K562 (cell line): ENCODE results near the gene CD38. TPM values are rescaled to one million over a fixed set of nuclear protein-coding genes. Genes with fewer than 3 reads are reported as not detected.
"Not testable (repeated sequence)": the region's sequence is repeated elsewhere in the genome, so short reads cannot be mapped to it uniquely, and the experiment has no call there.

ENCODE experiments used
- ATAC-seq: fragments of 200-7000 bp; cut with Tn5 transposase; 3 replicates; pipeline ENCODE4 v1.9.1; 2020; ENCODE audit warnings: moderate library complexity
- BruUV-seq: library from RNA; stranded (reverse); fragments of 400-500 nt; replicated peaks from 2 replicates; lab custom pipeline; 2021; lab: Mats Ljungman, UMichigan
- CTCF ChIA-PET: fragments of 300-600 bp; formaldehyde crosslinking; extraction: SDS; loops from one replicate; lab custom pipeline; 2021; ENCODE audit warnings: low intra/inter-chr PET ratio; lab: Yijun Ruan, JAX
- POLR2A ChIA-PET: fragments of 300-600, 350-650 bp; sonication (Branson Sonifier 250); formaldehyde crosslinking; extraction: SDS; loops from one replicate; lab custom pipeline; 2021; ENCODE audit warnings: antibody characterized with exemption, inconsistent platforms; lab: Yijun Ruan, JAX
- DNase-seq, 4 experiments: peaks; one replicate each; pipeline versions ENCODE4 v3.0.0 to v3.0.0-alpha.2; 2011 to 2018; ENCODE audit warnings: low spot score in 3 of 4, mixed read lengths in 3 of 4; ENCODE audit errors: extremely low read depth in 1 of 4
- FAIRE-seq: peaks from 2 replicates; lab custom pipeline; 2011; peaks lifted over from hg19 to GRCh38; lab: Jason Lieb, UNC
- H2AFZ ChIP-seq: 2 replicates; pipeline ENCODE4 v1.6.0; 2011; ENCODE audit warnings: low read depth, low read length, control low read depth, inconsistent platforms
- H3K27ac ChIP-seq: fragments of 200-600 bp; 3 replicates; pipeline ENCODE4 v1.8.0; 2011; ENCODE audit warnings: low read depth, mild to moderate bottlenecking, control low read depth, inconsistent platforms, low read length, moderate library complexity, mixed read lengths; ENCODE audit errors: extremely low read depth
- H3K27me3 ChIP-seq, 2 experiments: fragments of 300-600 bp in 1 of 2; 2 replicates in 1 of 2; 3 replicates in 1 of 2; pipeline versions ENCODE4 v1.6.0 to v1.8.0; 2011; ENCODE audit warnings: inconsistent platforms in 2 of 2, low read length in 2 of 2, mild to moderate bottlenecking in 1 of 2, mixed read lengths in 1 of 2, moderate library complexity in 1 of 2; ENCODE audit not compliant: control insufficient read depth in 2 of 2, insufficient read depth in 2 of 2
- H3K36me3 ChIP-seq: fragments of 300-600 bp; 3 replicates; pipeline ENCODE4 v1.8.0; 2011; ENCODE audit warnings: mild to moderate bottlenecking, low read length, inconsistent platforms; ENCODE audit not compliant: control insufficient read depth, insufficient read depth
- H3K4me1 ChIP-seq, 2 experiments: fragments of 200-600 bp in 1 of 2; replicated peaks in 1 of 2; 2 replicates in 1 of 2; 3 replicates in 1 of 2; pipeline versions ENCODE4 v1.5.1 to v1.8.0; 2011; ENCODE audit warnings: inconsistent platforms in 2 of 2, low read length in 2 of 2, mild to moderate bottlenecking in 1 of 2, mixed read lengths in 1 of 2, moderate library complexity in 1 of 2; ENCODE audit not compliant: control insufficient read depth in 2 of 2, insufficient read depth in 2 of 2
- H3K4me2 ChIP-seq: 2 replicates; pipeline ENCODE4 v1.6.1; 2011; ENCODE audit warnings: low read length, control low read depth, inconsistent platforms, mixed read lengths; ENCODE audit not compliant: insufficient read depth
- H3K4me3 ChIP-seq: fragments of 200-600 bp; sonication (generic), shearing (Covaris generic); 2 replicates; pipeline ENCODE4 v1.5.1; 2016; ENCODE audit warnings: control low read depth, inconsistent platforms
- H3K79me2 ChIP-seq: fragments of 200-600 bp; 3 replicates; pipeline ENCODE4 v1.8.0; 2011; ENCODE audit warnings: low read length, inconsistent platforms; ENCODE audit not compliant: control insufficient read depth, insufficient read depth
- H3K9ac ChIP-seq, 2 experiments: 2 replicates each; pipeline versions ENCODE4 v1.6.0 to v1.6.1; 2011; ENCODE audit warnings: low read depth in 2 of 2, low read length in 2 of 2, control low read depth in 1 of 2, inconsistent platforms in 1 of 2, mild to moderate bottlenecking in 1 of 2, mixed read lengths in 1 of 2; ENCODE audit not compliant: insufficient read depth in 1 of 2
- H3K9me1 ChIP-seq: one replicate; pipeline ENCODE4 v1.6.0; 2011; ENCODE audit warnings: inconsistent platforms, mild to moderate bottlenecking, low read length, moderate library complexity; ENCODE audit not compliant: control insufficient read depth, insufficient read depth
- H3K9me3 ChIP-seq: replicated peaks from 2 replicates; pipeline ENCODE4 v1.5.1; 2011; ENCODE audit warnings: low read depth, low read length, inconsistent platforms; ENCODE audit not compliant: control insufficient read depth, insufficient read depth
- H4K20me1 ChIP-seq: replicated peaks from 2 replicates; pipeline ENCODE4 v1.6.1; 2011; ENCODE audit warnings: low read length, inconsistent platforms, mixed read lengths; ENCODE audit not compliant: control insufficient read depth, insufficient read depth
- BCOR ChIP-seq: fragments of 450-650 bp; IDR thresholded peaks from 2 replicates; pipeline ENCODE4 v1.6.1; 2016
- DMBX1 ChIP-seq: fragments of 250-450 bp; sonication (Bioruptor Pico); IDR thresholded peaks from 2 replicates; pipeline ENCODE4 v1.8.0; 2022; ENCODE audit warnings: inconsistent platforms, mild to moderate bottlenecking, moderate library complexity, borderline replicate concordance
- EHMT2 ChIP-seq: fragments of 450-650 bp; IDR thresholded peaks from 2 replicates; pipeline ENCODE4 v1.6.1; 2018; ENCODE audit warnings: antibody characterized with exemption
- GATAD2A ChIP-seq: fragments of 450-650 bp; IDR thresholded peaks from 2 replicates; pipeline ENCODE4 v1.6.1; 2017
- NFRKB ChIP-seq: fragments of 450-650 bp; IDR thresholded peaks from 2 replicates; pipeline ENCODE4 v1.6.1; 2016; ENCODE audit warnings: low read depth
- NR1H2 ChIP-seq: sonication (generic); formaldehyde crosslinking; IDR thresholded peaks from 2 replicates; pipeline ENCODE4 v1.4.0; 2020; ENCODE audit warnings: mild to moderate bottlenecking, missing genetic modification reagents
- SRSF9 ChIP-seq: fragments of 200-400 bp; formaldehyde crosslinking; IDR thresholded peaks from 2 replicates; pipeline ENCODE4 v1.6.1; 2017; ENCODE audit warnings: low read depth, low read length, borderline replicate concordance
- TAF15 ChIP-seq: fragments of 200-400 bp; formaldehyde crosslinking; IDR thresholded peaks from 2 replicates; pipeline ENCODE4 v1.6.1; 2017; ENCODE audit warnings: mild to moderate bottlenecking, low read depth, low read length, moderate library complexity
- YY1 ChIP-seq, 3 experiments: IDR thresholded peaks; 2 replicates each; pipeline ENCODE4 v1.6.1; 2011; ENCODE audit warnings: low read length in 2 of 3, mild to moderate bottlenecking in 2 of 3, moderate library complexity in 2 of 3, borderline replicate concordance in 1 of 3, control low read depth in 1 of 3, low read depth in 1 of 3; ENCODE audit not compliant: insufficient read depth in 3 of 3, insufficient replicate concordance in 2 of 3, control insufficient read depth in 1 of 3, insufficient read length in 1 of 3; ENCODE audit errors: extremely low read depth in 1 of 3
- ZNF24 ChIP-seq: fragments of 450-650 bp; IDR thresholded peaks from 2 replicates; pipeline ENCODE4 v1.6.1; 2016
- WGBS: fragments of 100-300 bp; shearing (Covaris generic); methylation state at CpG from one replicate; pipeline ENCODE4 v1.1.6; 2016; ENCODE audit warnings: low coverage, mixed read lengths; ENCODE audit not compliant: insufficient coverage; ENCODE audit errors: missing lambda C conversion rate; 5-methylcytosine and 5-hydroxymethylcytosine counted together
- in situ Hi-C: fragments of 300-500 bp; cut with MboI; formaldehyde crosslinking; loops from 4 replicates; pipeline ENCODE4 v1.15.0; 2018; ENCODE audit warnings: inconsistent platforms, mixed read lengths
- intact Hi-C: fragments of 100-400 bp; cut with micrococcal nuclease; formaldehyde crosslinking; loops from 2 replicates; pipeline ENCODE4 v1.14.2; 2022
- polyA plus RNA-seq, 8 experiments: library from polyadenylated mRNA; depleted of rRNA in 4 of 8; stranded (reverse) in 5 of 8; unstranded in 3 of 8; fragments of >200 nt; fragmentation: Nextera tagmentation in 2 of 8; fragmentation: Illumina TruSeq in 1 of 8; extraction: Ambion mirVana in 2 of 8; extraction: Trizol in 1 of 8; gene quantifications; 2 replicates each; pipeline versions ENCODE4 v1.2.1 to v1.2.3, GENCODE V29; 2011 to 2014; ENCODE audit warnings: inconsistent platforms in 1 of 8, missing spikeins in 1 of 8
- total RNA-seq, 7 experiments: library from RNA; depleted of rRNA in 6 of 7; stranded (reverse); fragments of >200 nt in 6 of 7; fragmentation: Illumina TruSeq in 2 of 7; extraction: Trizol in 2 of 7; gene quantifications; 2 replicates each; pipeline versions ENCODE4 v1.2.1 to v1.2.3, GENCODE V29; 2011 to 2021; ENCODE audit warnings: low replicate concordance in 1 of 7
- TF ChIP-seq, protein P1 (sequence below): fragments of 250-450 bp; sonication (Bioruptor Pico); IDR thresholded peaks from 2 replicates; pipeline ENCODE4 v1.5.0; 2021
- TF ChIP-seq, protein P2 (sequence below): fragments of 250-450 bp; sonication (Bioruptor Pico); IDR thresholded peaks from 2 replicates; pipeline ENCODE4 v1.5.0; 2020; ENCODE audit warnings: mild to moderate bottlenecking

The CD38 gene
- total and polyA plus RNA-seq, 9 of the 15 experiments (the other 6 are each of a cell fraction or from before 2014, with no cell fraction given), result 0.04 to 0.06 (median 0.04) TPM; not detected in 5

DNA sequence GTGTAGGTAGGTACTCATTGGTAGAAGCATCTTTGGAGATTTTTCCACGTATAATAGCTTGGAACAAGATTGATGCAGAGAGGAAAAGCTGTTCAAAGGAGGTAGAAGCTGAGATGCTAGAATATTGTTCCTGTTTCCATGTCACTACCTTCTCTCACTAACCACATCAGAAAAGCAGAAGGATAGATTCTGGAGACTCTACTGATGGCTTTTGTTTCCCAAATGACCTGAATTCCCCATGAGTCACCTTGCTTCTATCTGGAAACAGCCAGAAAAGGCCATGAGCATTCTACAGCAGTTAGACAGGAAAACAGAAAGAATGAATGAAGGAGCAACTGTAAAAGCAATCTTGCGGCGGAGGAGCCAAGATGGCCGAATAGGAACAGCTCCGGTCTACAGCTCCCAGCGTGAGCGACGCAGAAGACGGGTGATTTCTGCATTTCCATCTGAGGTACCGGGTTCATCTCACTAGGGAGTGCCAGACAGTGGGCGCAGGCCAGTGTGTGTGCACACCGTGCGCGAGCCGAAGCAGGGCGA is 63.1 kb downstream of the CD38 start:
- H3K79me2 ChIP-seq, H3K36me3 ChIP-seq, POLR2A ChIA-PET, in situ Hi-C loops, FAIRE-seq, H3K9ac ChIP-seq, intact Hi-C loops, H3K27me3 ChIP-seq, H3K4me1 ChIP-seq, H3K9me3 ChIP-seq, H3K9me1 ChIP-seq, H4K20me1 ChIP-seq, CTCF ChIA-PET: not testable (repeated sequence)
- H3K4me2 ChIP-seq, result peak overlapping the region; percentile 66; the same call in 1 of the 2 replicates
- WGBS, result 12% methylated on average over 5 of the region's 16 CpGs
- peak overlapping the region; percentile 15; the same call in 1 of the 2 replicates for H3K4me3 ChIP-seq
- TF ChIP-seq NFRKB (peak; percentile 87), ZNF24 (peak; percentile 72), EHMT2 (peak; percentile 29; the same call in 1 of the 2 replicates), YY1 (IDR thresholded peaks at IDR 0.05; ENCODE audit: borderline replicate concordance in 1 of 3, control insufficient read depth in 1 of 3, extremely low read depth in 1 of 3, insufficient read depth in 3 of 3, insufficient read length in 1 of 3, insufficient replicate concordance in 2 of 3, low read depth in 1 of 3, low read length in 2 of 3) (peak in 1 of 3 experiments; percentile 64)
- peak overlapping the region; percentile 95 for H2AFZ ChIP-seq
- 0 out of 3 replicates have a peak overlapping the region, but pooled peaks have one; percentile 48 for H3K27ac ChIP-seq
- ATAC-seq (peak; percentile 53), DNase-seq (peak in 1 of 4 experiments; percentile 3)
- TSS peak; percentile 91 for BruUV-seq

GRCh38 chr4:15847746-15848145 is 69.6 kb downstream of the CD38 start:
- Histone ChIP-seq H3K4me2 (no peak overlapping the region), H3K27me3 (peaks cover 3 to 4% of the 10 kb centered on the region in 2 experiments; a peak in 3 of 5 replicates), H3K4me3 (no peak overlapping the region), H3K9me1 (no peaks in the 10 kb centered on the region), H3K27ac (no peak overlapping the region), H3K9ac (no peak overlapping the region), H3K9me3 (no peaks in the 10 kb centered on the region), H2AFZ (no peak overlapping the region), H3K4me1 (0 out of 5 replicates have a peak, but pooled peaks cover 0 to 2% of the 10 kb centered on the region in 2 experiments), H3K36me3 (no peaks in the 10 kb centered on the region), H4K20me1 (no peaks in the 10 kb centered on the region), H3K79me2 (no peaks in the 10 kb centered on the region)
- in situ Hi-C loops (no loop called here), intact Hi-C loops (no loop called here)
- CTCF ChIA-PET, result no interaction called here
- WGBS, result 3% methylated on average over 2 of the region's 2 CpGs
- DNase-seq (no peak), ATAC-seq (no peak), FAIRE-seq (no peak)
- BruUV-seq, result no TSS peak
- POLR2A ChIA-PET, result interaction anchor here (0.8 kb wide), 1 partner anchor 66 kb away, joined by 3 read pairs; no protein-coding TSS in a partner anchor
- TF ChIP-seq, protein P1, sequence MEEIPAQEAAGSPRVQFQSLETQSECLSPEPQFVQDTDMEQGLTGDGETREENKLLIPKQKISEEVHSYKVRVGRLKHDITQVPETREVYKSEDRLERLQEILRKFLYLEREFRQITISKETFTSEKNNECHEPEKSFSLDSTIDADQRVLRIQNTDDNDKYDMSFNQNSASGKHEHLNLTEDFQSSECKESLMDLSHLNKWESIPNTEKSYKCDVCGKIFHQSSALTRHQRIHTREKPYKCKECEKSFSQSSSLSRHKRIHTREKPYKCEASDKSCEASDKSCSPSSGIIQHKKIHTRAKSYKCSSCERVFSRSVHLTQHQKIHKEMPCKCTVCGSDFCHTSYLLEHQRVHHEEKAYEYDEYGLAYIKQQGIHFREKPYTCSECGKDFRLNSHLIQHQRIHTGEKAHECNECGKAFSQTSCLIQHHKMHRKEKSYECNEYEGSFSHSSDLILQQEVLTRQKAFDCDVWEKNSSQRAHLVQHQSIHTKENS (CRISPR knock-in tag), result no peak
- TF ChIP-seq BCOR (no peak), TAF15 (no peak), NR1H2 (CRISPR knock-in tag) (no peak), GATAD2A (no peak), DMBX1 (CRISPR knock-in tag) (no peak), SRSF9 (no peak)
- TF ChIP-seq, protein P2, sequence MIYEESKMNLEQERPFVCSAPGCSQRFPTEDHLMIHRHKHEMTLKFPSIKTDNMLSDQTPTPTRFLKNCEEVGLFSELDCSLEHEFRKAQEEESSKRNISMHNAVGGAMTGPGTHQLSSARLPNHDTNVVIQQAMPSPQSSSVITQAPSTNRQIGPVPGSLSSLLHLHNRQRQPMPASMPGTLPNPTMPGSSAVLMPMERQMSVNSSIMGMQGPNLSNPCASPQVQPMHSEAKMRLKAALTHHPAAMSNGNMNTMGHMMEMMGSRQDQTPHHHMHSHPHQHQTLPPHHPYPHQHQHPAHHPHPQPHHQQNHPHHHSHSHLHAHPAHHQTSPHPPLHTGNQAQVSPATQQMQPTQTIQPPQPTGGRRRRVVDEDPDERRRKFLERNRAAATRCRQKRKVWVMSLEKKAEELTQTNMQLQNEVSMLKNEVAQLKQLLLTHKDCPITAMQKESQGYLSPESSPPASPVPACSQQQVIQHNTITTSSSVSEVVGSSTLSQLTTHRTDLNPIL (CRISPR knock-in tag), result no peak
